ENCODE results near the gene GRIK3.

GRIK3 gene

GRCh38 chr1:36851087-36851486, 183.2 kb downstream of the GRIK3 start:
- ChIA-PET POLR2A (ENCODE audit: low non-redundant PET) (no interaction called here), CTCF (interaction anchor here (0.5 to 0.7 kb wide), 2 partner anchors 13 to 16 kb away, joined by 3 read pairs; no protein-coding TSS in a partner anchor)
- TF ChIP-seq CTCF (conservative IDR thresholded peaks at IDR 0.05; ENCODE audit: low read depth): no peak
- no peak overlapping the region for H3K27ac ChIP-seq
- no peak for DNase-seq (ENCODE audit: low spot score)

GRCh38 chr1:36849956-36850355, 184.4 kb downstream of the GRIK3 start:
- no peak for DNase-seq (ENCODE audit: low spot score)
- POLR2A ChIA-PET (ENCODE audit: low non-redundant PET): no interaction called here
- no peak for TF ChIP-seq CTCF (conservative IDR thresholded peaks at IDR 0.05; ENCODE audit: low read depth)
- no peak overlapping the region for H3K27ac ChIP-seq
- CTCF ChIA-PET: no interaction called here

GRCh38 chr1:36847761-36848160, 186.6 kb downstream of the GRIK3 start:
- no peak for DNase-seq (ENCODE audit: low spot score)
- H3K27ac ChIP-seq: no peak overlapping the region
- ChIA-PET POLR2A (ENCODE audit: low non-redundant PET) (no interaction called here), CTCF (no interaction called here)
- TF ChIP-seq CTCF (conservative IDR thresholded peaks at IDR 0.05; ENCODE audit: low read depth): no peak

GRCh38 chr1:36847186-36847585, 187.1 kb downstream of the GRIK3 start:
- H3K27ac ChIP-seq: no peak overlapping the region
- ChIA-PET POLR2A (ENCODE audit: low non-redundant PET) (no interaction called here), CTCF (no interaction called here)
- no peak for TF ChIP-seq CTCF (conservative IDR thresholded peaks at IDR 0.05; ENCODE audit: low read depth)
- no peak for DNase-seq (ENCODE audit: low spot score)

GRCh38 chr1:36846357-36846756, 188.0 kb downstream of the GRIK3 start:
- DNase-seq (ENCODE audit: low spot score): no peak
- no peak overlapping the region for H3K27ac ChIP-seq
- ChIA-PET CTCF (interaction anchor here (0.7 kb wide), 1 partner anchor 57 kb away, joined by 3 read pairs; no protein-coding TSS in a partner anchor), POLR2A (ENCODE audit: low non-redundant PET) (no interaction called here)
- TF ChIP-seq CTCF (conservative IDR thresholded peaks at IDR 0.05; ENCODE audit: low read depth): no peak

- no peak for DNase-seq (ENCODE audit: low spot score)
- ChIA-PET POLR2A (ENCODE audit: low non-redundant PET) (no interaction called here), CTCF (no interaction called here)
- TF ChIP-seq CTCF (conservative IDR thresholded peaks at IDR 0.05; ENCODE audit: low read depth): no peak
- H3K27ac ChIP-seq: no peak overlapping the region
Observed at GRCh38 chr1:36845802-36846201, 188.5 kb downstream of the GRIK3 start.

GRCh38 chr1:36844917-36845316, 189.4 kb downstream of the GRIK3 start:
- DNase-seq (ENCODE audit: low spot score): no peak
- ChIA-PET POLR2A (ENCODE audit: low non-redundant PET) (no interaction called here), CTCF (no interaction called here)
- no peak for TF ChIP-seq CTCF (conservative IDR thresholded peaks at IDR 0.05; ENCODE audit: low read depth)
- H3K27ac ChIP-seq: no peak overlapping the region
